Tibial nerve (tissue), 4 donors: ENCODE results near the gene AKAP9. TPM values are rescaled to one million over a fixed set of nuclear protein-coding genes. Genes with fewer than 3 reads are reported as not detected.

ENCODE experiments used
- DNase-seq, 2 donors: peaks; one replicate each; pipeline ENCODE4 v3.0.0-alpha.2; 2019; ENCODE audit warnings: low spot score in 2 of 2
- H3K27ac ChIP-seq, 4 donors: fragments of 200-600 bp; sonication (generic) in 3 of 4; one replicate each; pipeline ENCODE4 v1.5.1; 2017 to 2019; ENCODE audit warnings: mild to moderate bottlenecking in 1 of 4
- H3K27me3 ChIP-seq, 2 donors: fragments of 200-600 bp; sonication (generic) in 1 of 2; one replicate each; pipeline versions ENCODE4 v1.5.1 to v1.6.0; 2017 to 2019
- H3K36me3 ChIP-seq, 3 donors: fragments of 200-600 bp; sonication (generic); one replicate each; pipeline ENCODE4 v1.5.1; 2018 to 2019
- H3K4me1 ChIP-seq, 4 donors: fragments of 200-600 bp; sonication (generic) in 3 of 4; one replicate each; pipeline ENCODE4 v1.5.1; 2017 to 2019
- H3K4me3 ChIP-seq, 4 donors: fragments of 200-600 bp; sonication (generic) in 3 of 4; one replicate each; pipeline ENCODE4 v1.5.1; 2017 to 2019; ENCODE audit warnings: mild to moderate bottlenecking in 1 of 4, moderate library complexity in 1 of 4
- H3K9me3 ChIP-seq, 4 donors: fragments of 200-600 bp; sonication (generic) in 3 of 4; one replicate each; pipeline ENCODE4 v1.5.1; 2017 to 2019
- EP300 ChIP-seq, 2 donors: sonication (generic); formaldehyde crosslinking; IDR thresholded peaks; one replicate each; pipeline ENCODE4 v1.6.1; 2017; ENCODE audit warnings: antibody characterized with exemption in 2 of 2, mild to moderate bottlenecking in 1 of 2
- POLR2A ChIP-seq, 2 donors: fragments of 450-650 bp; IDR thresholded peaks; one replicate each; pipeline ENCODE4 v1.6.1; 2017; ENCODE audit warnings: antibody characterized with exemption in 2 of 2, mild to moderate bottlenecking in 2 of 2, moderate library complexity in 2 of 2
- WGBS, 2 donors: methylation state at CpG; one replicate each; pipeline ENCODE4 v1.1.5; 2018; 5-methylcytosine and 5-hydroxymethylcytosine counted together
- total RNA-seq, 4 donors: library from RNA; depleted of rRNA; stranded (reverse); fragments of >200 nt; gene quantifications; one replicate each; pipeline ENCODE4 v1.1.0, GENCODE V29; 2016
- TF ChIP-seq, protein P1 (sequence below), 5 experiments: fragments of 200-600 bp in 3 of 5; fragments of 450-650 bp in 2 of 5; sonication (generic) in 3 of 5; IDR thresholded peaks; one replicate each; pipeline ENCODE4 v1.5.1; 2016 to 2019; ENCODE audit warnings: antibody characterized with exemption in 5 of 5, mild to moderate bottlenecking in 3 of 5, moderate library complexity in 2 of 5

Gene AKAP9
- total RNA-seq, 4 donors from 2014 or later, result 62.8 to 77.8 (median 73.0) TPM

DNA sequence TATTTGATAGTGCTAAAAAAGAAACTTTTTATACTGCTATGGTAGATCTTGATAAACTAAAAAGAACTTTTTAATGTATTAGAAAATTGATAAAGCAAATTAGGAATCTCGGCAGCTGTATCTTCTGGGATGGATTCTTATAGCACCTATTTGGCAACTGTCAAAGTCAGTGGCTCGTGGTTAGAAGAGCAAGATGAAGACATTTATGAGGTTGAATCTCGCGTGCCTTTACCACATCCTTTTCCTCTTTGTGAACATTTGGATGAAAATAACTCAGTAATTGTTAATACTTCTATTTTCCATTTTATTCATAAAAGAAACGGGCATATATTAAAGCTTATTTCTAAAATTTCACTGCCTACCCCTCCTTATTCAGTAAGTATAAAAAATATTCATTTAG lies 117.4 kb downstream of the AKAP9 start:
- peaks cover 0 to 5% (median 0%) of the 10 kb centered on the region in 4 donors for H3K4me1 ChIP-seq
- no peaks in the 10 kb centered on the region for H3K9me3 ChIP-seq
- H3K27me3 ChIP-seq, result no peaks in the 10 kb centered on the region
- H3K36me3 ChIP-seq, result peaks cover 0 to 25% (median 0%) of the 10 kb centered on the region in 3 donors
- TF ChIP-seq POLR2A (IDR thresholded peaks at IDR 0.05) (no peak), EP300 (IDR thresholded peaks at IDR 0.05) (no peak)
- no peak overlapping the region for H3K27ac ChIP-seq
- DNase-seq, result no peak
- 85 to 86% methylated on average over 5 of the region's 5 CpGs for WGBS, 2 donors
- H3K4me3 ChIP-seq, result no peak overlapping the region

DNA sequence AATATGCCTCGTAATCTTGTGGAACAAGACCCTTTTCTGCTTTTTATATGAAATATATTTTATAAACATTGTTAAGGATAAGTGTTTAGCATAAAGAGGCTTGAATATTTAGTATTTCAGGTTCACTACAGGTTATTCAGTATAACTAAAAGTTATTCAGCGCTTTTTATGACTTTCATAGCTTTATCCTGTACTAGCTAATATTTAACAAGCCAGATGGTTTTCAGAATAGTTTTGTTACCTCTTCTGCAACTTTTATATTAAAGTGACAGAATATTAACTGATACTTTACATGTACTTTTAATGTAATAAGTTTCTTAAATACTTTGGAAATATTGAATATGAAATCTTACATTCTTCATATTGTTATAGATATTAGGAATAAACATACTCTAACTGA lies 118.2 kb downstream of the AKAP9 start:
- Histone ChIP-seq H3K4me1 (peaks cover 0 to 5% (median 0%) of the 10 kb centered on the region in 4 donors), H3K27ac (no peak overlapping the region), H3K36me3 (peaks cover 0 to 20% (median 0%) of the 10 kb centered on the region in 3 donors), H3K4me3 (no peak overlapping the region), H3K27me3 (no peaks in the 10 kb centered on the region), H3K9me3 (no peaks in the 10 kb centered on the region)
- 92 to 95% methylated on average over 2 of the region's 2 CpGs for WGBS, 2 donors
- no peak for DNase-seq
- TF ChIP-seq POLR2A (IDR thresholded peaks at IDR 0.05) (no peak), EP300 (IDR thresholded peaks at IDR 0.05) (no peak)
- TF ChIP-seq, protein P1, sequence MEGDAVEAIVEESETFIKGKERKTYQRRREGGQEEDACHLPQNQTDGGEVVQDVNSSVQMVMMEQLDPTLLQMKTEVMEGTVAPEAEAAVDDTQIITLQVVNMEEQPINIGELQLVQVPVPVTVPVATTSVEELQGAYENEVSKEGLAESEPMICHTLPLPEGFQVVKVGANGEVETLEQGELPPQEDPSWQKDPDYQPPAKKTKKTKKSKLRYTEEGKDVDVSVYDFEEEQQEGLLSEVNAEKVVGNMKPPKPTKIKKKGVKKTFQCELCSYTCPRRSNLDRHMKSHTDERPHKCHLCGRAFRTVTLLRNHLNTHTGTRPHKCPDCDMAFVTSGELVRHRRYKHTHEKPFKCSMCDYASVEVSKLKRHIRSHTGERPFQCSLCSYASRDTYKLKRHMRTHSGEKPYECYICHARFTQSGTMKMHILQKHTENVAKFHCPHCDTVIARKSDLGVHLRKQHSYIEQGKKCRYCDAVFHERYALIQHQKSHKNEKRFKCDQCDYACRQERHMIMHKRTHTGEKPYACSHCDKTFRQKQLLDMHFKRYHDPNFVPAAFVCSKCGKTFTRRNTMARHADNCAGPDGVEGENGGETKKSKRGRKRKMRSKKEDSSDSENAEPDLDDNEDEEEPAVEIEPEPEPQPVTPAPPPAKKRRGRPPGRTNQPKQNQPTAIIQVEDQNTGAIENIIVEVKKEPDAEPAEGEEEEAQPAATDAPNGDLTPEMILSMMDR (IDR thresholded peaks at IDR 0.05), result no peak

DNA sequence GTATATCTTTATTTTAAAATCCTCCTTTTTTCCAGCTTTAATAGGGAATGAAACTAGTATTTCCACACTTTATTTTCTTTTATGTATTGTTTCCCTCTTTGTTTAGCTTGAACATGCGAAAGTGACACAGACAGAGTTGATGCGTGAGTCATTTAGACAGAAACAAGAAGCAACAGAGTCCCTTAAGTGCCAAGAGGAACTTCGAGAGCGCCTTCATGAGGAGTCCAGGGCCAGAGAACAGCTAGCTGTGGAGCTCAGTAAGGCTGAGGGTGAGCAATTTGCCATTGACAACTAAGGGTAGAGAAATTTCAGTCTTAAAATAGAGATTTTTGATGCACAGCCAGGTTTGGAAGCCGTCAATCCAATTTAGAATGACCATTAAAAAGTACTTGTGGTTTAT lies 120.5 kb downstream of the AKAP9 start:
- 82 to 89% methylated on average over 5 of the region's 5 CpGs for WGBS, 2 donors

DNA sequence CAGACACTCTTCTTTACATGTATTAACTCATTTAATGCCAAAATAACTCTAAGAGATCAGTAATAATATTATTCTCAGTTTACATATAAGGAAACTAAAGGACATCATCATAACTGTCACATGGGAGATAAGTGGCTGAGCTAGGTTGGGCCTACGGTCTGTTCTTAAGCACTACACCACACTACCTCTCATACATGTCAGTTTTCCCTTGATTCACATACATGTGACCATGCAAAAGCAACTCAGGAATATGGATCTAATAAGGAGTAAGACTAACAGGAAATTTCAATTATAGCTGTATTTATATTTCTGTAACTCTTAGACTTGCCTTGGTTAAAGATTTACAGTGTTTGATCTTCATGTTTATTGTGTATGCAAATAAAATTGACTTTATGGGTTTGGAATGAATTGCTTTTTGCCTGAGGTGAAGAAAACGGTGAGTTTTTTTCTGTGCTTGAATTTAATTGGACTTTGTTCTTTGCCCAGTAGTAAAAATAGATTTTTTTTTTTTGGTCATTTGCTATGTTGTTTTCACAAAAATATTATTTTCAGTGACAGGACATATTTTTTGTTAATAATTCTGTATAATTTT lies 123.9 kb downstream of the AKAP9 start:
- 79 to 90% methylated on average over 2 of the region's 2 CpGs for WGBS, 2 donors
- peaks cover 0 to 42% (median 0%) of the 10 kb centered on the region in 3 donors for H3K36me3 ChIP-seq

More for the DNA sequence above, 120.5 kb downstream of the AKAP9 start:
- no peaks in the 10 kb centered on the region for H3K9me3 ChIP-seq
- TF ChIP-seq, protein P1 (IDR thresholded peaks at IDR 0.05), result no peak
- TF ChIP-seq EP300 (IDR thresholded peaks at IDR 0.05) (no peak), POLR2A (IDR thresholded peaks at IDR 0.05) (no peak)
- peaks cover 0 to 5% (median 0%) of the 10 kb centered on the region in 4 donors for H3K4me1 ChIP-seq
- no peak for DNase-seq
- no peak overlapping the region for H3K27ac ChIP-seq
- peaks cover 0 to 16% (median 0%) of the 10 kb centered on the region in 3 donors for H3K36me3 ChIP-seq
- no peak overlapping the region for H3K4me3 ChIP-seq
- H3K27me3 ChIP-seq, result no peaks in the 10 kb centered on the region

DNA sequence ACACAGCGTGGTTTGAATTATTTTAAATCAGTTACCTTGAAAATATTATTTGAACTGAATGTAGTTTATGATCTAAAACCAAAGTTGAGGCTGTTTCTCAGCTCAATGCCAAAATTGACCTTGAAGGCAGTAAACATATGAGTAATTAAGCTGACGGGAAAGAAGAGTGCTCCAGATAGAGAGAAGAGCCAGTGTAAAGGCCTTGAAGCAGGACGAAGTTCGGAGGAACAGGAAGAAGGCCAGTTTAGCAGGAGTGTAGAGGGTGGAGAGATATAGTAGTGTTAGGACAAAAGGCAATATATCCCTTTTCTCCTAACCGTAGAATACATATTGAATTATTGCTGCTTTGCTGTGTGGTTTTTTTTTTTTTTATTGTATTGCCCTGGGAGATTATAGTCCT lies 130.4 kb downstream of the AKAP9 start:
- Histone ChIP-seq H3K4me3 (no peak overlapping the region), H3K27me3 (no peaks in the 10 kb centered on the region), H3K27ac (no peak overlapping the region), H3K9me3 (no peaks in the 10 kb centered on the region), H3K36me3 (peaks cover 0 to 71% (median 0%) of the 10 kb centered on the region in 3 donors), H3K4me1 (no peaks in the 10 kb centered on the region)
- TF ChIP-seq EP300 (IDR thresholded peaks at IDR 0.05) (no peak), POLR2A (IDR thresholded peaks at IDR 0.05) (no peak)
- TF ChIP-seq, protein P1 (IDR thresholded peaks at IDR 0.05), result no peak
- WGBS, 2 donors, result 85 to 91% methylated on average over 5 of the region's 5 CpGs
- DNase-seq, result no peak

More for the DNA sequence above, 123.9 kb downstream of the AKAP9 start:
- H3K4me1 ChIP-seq, result no peaks in the 10 kb centered on the region
- DNase-seq, result no peak
- H3K4me3 ChIP-seq, result no peak overlapping the region
- TF ChIP-seq EP300 (IDR thresholded peaks at IDR 0.05), result no peak
- TF ChIP-seq, protein P1 (IDR thresholded peaks at IDR 0.05), result no peak
- no peak for TF ChIP-seq POLR2A (IDR thresholded peaks at IDR 0.05)
- no peaks in the 10 kb centered on the region for H3K27me3 ChIP-seq
- no peak overlapping the region for H3K27ac ChIP-seq
- no peaks in the 10 kb centered on the region for H3K9me3 ChIP-seq
